Measurements from ENCODE around the gene LYST.

DNA sequence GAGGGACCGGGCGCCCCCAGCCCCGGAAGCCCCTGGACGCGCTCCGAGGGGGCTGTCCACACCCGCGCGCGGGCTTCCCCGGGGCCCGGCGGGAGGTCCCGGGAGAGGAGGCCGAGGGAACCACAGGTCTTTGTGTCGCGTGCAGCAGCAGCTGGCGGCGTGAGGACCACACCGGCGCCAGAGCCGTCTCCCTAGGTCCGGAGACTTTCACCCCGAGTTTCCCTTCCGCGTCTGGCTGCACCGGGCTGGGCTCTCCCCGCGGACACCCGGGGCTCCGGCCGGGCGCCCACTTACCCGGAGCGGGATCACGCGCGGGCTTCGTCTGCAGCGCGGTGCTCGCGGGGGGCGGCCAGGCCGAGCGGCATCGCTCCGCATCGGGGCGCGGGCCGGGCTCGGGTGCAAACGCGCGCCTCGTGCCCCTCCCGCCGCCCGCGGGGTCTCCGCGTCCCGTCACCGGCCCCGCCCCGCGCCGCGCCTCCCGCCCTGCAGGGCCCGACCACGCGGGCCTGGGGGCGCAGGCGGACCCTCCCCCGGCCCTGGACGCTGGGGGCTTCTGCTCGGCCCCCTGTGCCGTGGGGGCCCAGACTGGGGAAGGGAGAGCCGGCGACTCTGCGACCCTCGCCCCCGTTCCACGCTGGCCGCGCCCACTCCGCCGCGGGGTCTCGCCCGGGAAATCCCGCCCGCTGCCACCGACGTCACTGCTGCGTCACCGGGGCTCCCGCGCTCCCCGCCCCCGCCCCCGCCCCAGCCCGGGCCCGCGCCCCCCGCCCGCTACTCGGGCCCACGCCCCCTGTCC is 217.1 kb downstream of the LYST start, which contains the start of gene GNG4:
- TF ChIP-seq, protein P1, sequence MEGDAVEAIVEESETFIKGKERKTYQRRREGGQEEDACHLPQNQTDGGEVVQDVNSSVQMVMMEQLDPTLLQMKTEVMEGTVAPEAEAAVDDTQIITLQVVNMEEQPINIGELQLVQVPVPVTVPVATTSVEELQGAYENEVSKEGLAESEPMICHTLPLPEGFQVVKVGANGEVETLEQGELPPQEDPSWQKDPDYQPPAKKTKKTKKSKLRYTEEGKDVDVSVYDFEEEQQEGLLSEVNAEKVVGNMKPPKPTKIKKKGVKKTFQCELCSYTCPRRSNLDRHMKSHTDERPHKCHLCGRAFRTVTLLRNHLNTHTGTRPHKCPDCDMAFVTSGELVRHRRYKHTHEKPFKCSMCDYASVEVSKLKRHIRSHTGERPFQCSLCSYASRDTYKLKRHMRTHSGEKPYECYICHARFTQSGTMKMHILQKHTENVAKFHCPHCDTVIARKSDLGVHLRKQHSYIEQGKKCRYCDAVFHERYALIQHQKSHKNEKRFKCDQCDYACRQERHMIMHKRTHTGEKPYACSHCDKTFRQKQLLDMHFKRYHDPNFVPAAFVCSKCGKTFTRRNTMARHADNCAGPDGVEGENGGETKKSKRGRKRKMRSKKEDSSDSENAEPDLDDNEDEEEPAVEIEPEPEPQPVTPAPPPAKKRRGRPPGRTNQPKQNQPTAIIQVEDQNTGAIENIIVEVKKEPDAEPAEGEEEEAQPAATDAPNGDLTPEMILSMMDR (IDR thresholded peaks at IDR 0.05), result no peak
- no peak for TF ChIP-seq POLR2A (IDR thresholded peaks at IDR 0.05)
